Amniotic stem cell (primary cell): ENCODE results near the gene TLK1.

ENCODE experiments used
- DNase-seq: peaks from one replicate; lab custom pipeline; 2025; lab: John Stamatoyannopoulos, UW

Gene TLK1

DNA sequence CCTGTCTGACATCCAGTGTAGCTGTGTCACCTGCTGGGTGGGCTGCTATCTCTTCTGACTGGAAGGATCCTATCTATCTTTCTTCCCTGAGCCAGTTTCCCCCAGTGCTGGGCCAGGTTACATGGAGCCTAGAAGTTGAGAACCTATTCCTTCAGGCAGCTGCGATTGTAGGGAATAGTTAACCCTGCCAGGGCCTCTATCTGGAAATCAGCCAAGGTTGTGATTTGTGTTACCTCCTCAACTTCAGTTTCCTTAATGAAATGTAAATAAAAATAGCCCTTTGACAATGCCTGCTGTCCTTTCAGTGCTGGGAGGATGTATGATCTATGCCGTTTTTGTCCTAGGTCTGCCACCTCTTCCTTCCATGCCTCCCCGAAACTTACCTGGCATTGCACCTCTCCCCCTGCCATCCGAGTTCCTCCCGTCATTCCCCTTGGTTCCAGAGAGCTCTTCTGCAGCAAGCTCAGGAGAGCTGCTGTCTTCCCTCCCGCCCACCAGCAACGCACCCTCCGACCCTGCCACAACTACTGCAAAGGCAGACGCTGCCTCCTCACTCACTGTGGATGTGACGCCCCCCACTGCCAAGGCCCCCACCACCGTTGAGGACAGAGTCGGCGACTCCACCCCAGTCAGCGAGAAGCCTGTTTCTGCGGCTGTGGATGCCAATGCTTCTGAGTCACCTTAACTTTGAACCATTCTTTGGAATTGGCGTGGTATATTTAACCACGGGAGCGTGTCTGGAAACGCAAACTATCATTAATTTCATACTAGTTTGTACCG is 195.1 kb downstream of the TLK1 start:
- DNase-seq = no peak

GRCh38 chr2:170963386-170963785 is 197.3 kb downstream of the TLK1 start:
- no peak for DNase-seq

DNA sequence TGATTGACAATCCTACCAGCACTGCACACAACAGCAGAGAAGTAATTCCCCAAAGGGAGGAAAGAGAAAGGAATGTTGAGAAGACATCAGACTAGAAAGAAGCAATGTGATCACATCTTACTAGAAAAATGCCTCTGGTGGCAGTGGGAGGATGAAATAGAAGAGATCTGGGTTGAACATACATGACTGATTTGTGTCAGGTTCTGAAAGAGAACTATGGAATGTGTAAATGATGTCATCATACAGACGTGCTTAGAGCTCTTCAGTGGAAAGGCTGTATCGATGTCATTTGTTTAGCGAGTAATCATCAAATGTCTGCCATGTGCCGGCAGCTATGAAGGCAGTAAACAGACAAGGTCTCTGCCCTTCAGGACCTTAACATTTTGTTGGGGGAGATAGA is 206.8 kb downstream of the TLK1 start:
- no peak for DNase-seq

- no peak for DNase-seq
These were observed 210.4 kb downstream of the TLK1 start for GRCh38 chr2:170950221-170950761.

- no peak for DNase-seq
These were observed 211.3 kb downstream of the TLK1 start for GRCh38 chr2:170949415-170949814.

DNA sequence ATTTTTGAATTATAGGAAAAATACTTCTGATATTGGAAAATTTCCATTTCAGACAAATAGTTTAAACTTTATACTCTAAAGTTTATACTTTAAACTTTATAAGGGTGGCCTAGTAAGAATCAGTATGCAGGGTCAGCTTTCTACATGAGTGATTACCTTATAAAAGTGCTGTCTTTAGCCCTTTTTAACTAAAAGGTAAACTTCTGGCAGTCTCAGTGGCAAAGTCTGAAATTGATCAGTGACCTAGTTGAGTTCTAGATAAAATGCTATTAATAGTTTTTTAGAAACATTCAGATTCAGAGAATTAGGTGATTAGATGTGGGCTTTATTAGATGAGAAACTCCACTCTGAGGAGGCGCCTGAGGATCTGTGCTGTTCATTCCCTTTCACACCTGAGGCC is 216.1 kb downstream of the TLK1 start:
- no peak for DNase-seq

- no peak for DNase-seq
These were observed 217.1 kb downstream of the TLK1 start for GRCh38 chr2:170943596-170943995.

GRCh38 chr2:170943041-170943440 is 217.7 kb downstream of the TLK1 start:
- DNase-seq = no peak

- DNase-seq = no peak
These were observed 218.1 kb downstream of the TLK1 start for GRCh38 chr2:170942615-170943014.
